GM12801 (cell line): Measurements from ENCODE around the gene RNF19B.

ENCODE experiments used
- CTCF ChIP-seq: IDR thresholded peaks from one replicate; pipeline ENCODE4 v1.5.1; 2011; ENCODE audit warnings: control low read depth; ENCODE audit not compliant: insufficient read length; ENCODE audit errors: extremely low read depth

RNF19B gene

GRCh38 chr1:32900371-32900955 is 64.1 kb downstream of the RNF19B start:
- no peak for TF ChIP-seq CTCF

GRCh38 chr1:32899586-32900296 is 64.9 kb downstream of the RNF19B start:
- TF ChIP-seq CTCF = no peak

DNA sequence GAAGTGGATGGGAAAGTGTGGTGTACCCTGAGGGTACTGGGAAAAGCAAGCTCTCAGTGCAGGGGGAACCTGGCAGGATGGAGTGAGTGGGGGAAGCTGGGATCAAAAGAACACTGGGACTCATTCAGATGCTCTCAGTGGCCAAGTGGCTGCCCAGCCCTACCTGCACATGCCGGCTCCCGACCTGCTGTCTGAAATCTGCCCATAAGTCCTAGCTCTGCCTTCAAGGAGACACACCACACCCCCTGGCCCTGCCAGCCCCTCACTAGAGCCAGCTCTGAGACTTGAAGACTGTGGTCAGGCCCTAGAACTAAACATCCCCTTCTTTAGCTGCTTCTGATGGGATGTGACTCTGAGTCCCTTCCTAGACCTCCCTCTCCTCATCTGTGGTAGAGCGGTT is 65.7 kb downstream of the RNF19B start:
- TF ChIP-seq CTCF = no peak

DNA sequence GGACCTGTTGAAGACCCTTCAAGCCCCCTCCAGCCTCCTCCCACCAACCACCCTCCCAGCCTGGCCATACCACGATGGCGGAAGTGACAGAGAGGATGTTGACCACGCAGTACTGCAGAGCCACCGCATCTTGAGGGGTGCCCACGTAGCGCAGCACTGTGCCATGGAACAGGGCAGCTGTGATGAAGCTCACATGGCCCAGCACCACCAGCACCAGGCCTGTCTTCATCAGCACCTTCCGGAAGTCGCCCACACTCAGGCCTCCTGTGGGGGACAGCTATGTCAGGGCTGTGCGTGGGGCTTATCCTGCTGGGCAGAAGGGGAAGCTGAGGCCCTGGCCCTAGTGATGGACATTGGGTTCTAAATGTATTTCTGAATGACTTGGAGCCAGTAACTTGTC is 66.6 kb downstream of the RNF19B start:
- no peak for TF ChIP-seq CTCF

GRCh38 chr1:32897082-32898049 is 67.2 kb downstream of the RNF19B start:
- no peak for TF ChIP-seq CTCF

GRCh38 chr1:32896451-32896850 is 68.2 kb downstream of the RNF19B start:
- TF ChIP-seq CTCF = no peak
